GM19328 (cell line): ENCODE measurements around the gene CFAP73.
"Not testable (repeated sequence)": the region's sequence is repeated elsewhere in the genome, so short reads cannot be mapped to it uniquely, and the experiment has no call there.

Source experiments
- ATAC-seq: cut with Tn5 transposase; IDR thresholded peaks from one replicate; pipeline ENCODE4 v1.9.1; 2021; ENCODE audit warnings: mild to moderate bottlenecking, moderate library complexity; ENCODE audit not compliant: unreplicated experiment

Gene CFAP73

DNA sequence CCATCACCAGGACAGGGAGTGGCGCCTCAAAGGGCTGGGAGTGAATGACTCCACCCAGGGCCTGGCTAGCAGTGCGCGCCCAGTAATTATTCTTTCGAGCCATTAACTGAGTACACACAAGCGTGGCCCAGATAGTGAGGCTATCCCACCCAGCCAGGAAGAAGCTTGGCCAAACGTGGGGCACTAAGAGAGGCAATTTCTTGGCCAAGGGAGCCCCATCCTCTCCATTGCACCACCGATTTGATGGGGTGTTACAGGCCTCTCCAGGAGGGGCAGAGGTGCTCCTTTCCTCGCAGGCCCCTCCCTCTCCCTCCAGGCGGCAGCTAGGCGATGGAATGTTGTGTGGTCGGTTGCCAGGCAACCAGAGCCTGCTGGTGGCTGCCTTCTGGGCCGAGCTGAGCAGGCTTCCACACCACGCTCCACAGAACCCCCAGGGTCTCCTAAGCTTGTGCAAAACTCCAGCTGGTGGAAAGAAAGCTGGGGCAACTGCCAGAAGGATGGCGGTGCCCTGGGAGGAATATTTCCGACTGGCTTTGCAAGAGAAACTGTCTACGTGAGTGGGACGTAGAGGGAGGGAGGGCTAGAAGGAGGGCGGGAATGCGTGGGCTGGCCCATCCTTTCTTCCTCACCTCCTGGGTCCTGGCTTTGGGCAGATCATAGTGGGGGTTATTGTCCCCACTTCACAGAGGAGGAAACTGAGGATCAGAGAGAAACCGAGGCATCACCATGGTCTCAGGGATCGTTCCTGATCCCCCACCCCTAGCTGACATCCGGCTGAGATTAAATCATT lies at the start of gene CFAP73:
TSS of gene CFAP73 (plus strand) at position 364 of the 790 bp plus-strand sequence. CDS start at position 498, 134 bp downstream.
- no peak for ATAC-seq

DNA sequence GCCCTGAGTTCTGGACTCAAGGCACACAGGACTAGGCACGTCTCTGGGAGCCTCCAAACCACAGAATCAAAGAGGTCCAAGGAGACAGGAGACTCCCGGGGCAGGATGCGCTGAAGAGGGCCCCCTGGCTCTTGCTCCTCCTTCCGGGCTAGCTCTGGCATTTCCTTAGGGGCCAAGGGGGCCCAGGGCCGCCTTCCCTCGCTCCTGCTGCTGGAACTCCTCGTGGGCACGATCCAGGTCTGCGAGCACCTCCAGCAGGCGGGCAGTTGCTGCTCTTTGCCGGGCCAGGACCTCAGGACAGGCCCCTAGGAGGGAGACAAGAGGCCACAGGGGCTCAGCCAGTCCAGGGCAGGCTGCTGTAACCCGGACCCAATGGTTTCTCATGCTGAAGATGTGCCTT lies 49.8 kb upstream of the CFAP73 start:
- ATAC-seq, result no peak

DNA sequence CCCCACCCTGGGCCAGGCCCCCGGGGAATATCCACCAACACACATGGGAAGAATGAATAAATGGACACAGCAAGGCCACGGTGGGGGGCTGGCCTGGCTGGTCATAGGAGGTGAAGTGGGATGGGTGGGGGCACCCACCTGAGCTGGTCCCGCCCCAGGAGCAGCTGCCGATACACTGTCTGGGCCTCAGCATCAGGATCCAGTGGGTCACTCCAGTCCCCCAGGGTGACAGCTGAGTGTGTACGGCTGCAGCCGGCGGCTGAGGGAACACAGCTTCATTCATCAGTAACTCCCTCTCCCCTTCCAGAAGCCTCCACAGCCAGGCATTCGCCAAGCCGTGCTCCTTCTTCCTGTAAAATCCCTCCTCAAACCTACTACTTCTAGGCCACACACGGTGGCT lies 47.8 kb upstream of the CFAP73 start:
- no peak for ATAC-seq

DNA sequence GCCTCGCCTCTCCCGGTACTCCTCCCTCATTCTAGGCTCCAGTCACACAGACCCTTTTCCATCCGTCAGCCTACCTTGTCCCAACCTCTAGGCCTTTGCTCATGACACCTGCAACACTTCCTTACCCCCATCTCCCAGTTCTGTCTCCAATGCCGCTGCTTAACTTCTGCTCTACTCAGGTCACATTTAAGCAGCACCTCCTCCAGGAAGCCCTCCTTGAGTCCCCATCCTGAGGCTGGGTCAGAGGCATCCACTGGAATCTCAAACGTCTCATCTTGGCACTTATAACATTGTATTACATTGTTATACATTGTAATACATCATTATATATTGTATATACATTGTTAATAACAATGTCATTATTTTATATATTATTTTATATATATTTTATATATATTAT lies 46.7 kb upstream of the CFAP73 start:
- ATAC-seq, result no peak

DNA sequence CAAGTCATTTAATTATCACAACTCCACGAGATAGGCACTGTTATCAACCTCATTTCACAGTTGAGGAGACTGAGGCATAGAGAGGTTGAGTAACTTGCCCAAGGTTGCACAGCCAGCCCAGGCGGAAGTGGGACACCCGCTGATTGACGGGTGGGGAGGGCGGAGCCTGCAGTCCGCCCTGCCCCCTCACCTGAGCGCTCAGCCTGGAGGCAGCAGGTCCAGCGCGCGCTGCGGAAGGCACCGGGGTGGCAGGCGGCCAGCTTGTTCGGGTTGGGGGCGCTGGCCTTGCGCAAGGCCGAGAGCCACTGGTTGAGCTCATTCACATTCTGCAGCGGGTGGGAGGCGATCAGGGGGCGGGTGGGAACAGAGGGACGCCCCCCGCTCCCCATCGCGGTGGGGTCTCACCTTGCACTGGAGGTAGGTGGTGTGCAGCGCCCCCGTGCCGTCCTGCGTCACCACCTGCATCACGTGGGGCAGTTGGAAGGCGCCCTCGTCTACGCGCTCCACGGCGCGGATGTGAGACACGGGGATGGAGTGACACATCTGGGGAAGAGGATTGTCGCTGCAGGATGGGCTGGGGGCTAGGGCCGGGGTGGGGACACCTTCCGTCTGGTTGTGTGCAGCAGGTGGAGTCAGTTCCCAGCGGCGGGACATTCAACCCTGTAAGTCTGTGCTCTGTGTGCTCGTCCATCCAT lies 45.6 kb upstream of the CFAP73 start:
- ATAC-seq, result no peak

DNA sequence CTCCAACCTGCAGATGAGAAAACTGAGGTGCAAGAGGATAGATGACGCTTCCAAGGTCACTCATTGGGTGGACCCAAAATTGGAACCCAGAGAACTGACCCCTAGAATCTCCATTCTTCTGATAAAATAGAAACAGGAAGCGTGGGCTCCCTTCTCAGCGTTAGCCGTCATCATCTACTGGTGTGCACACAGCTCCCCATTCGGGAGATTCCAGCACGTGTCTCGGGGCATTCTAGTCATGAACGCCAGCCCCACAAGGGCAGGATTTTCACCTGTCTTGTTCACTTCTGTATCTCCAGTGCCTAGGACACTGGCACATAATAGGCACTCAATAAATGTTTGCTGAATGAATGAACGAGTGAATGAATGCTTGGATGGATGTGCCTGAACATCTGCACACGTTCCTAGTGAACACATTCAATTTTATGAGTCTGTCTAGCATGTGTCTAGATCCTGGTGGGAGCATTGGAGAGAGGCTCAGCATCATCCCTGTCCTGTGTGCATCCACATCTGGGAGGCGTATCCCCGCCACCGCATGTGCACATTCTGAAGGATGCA lies 44.5 kb upstream of the CFAP73 start:
- no peak for ATAC-seq

DNA sequence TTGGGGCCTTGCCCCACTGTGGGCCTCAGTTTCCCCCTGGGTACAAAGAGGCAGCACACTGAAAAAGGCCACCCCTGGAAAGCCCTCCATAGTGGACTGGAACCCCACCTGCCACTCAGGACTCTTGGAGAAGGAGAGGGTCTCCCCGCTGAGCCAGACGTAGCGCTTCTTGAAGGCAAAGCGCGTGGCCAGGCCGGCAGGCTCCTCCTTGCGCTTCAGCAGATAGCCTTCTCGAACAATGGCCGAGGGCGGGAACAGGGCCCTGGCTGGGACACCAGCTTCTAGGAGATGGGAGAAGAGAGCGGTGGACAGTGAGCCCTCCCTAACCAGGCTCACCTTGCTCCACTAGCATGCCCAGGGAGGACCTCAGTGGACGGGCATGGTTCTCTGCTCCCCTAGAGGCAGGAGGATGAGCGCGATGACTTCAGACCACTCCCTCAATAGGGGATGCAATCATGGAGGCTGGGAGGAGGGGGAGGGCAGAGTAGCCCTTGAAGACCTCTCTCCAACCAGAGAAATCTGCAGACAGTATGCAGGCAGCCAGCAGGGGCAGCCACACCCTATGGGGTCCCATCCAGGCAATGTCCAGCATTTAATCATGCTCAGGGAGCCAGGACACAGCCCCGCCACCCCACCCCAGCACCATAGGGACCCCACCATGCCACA lies 43.8 kb upstream of the CFAP73 start:
- ATAC-seq, result no peak

DNA sequence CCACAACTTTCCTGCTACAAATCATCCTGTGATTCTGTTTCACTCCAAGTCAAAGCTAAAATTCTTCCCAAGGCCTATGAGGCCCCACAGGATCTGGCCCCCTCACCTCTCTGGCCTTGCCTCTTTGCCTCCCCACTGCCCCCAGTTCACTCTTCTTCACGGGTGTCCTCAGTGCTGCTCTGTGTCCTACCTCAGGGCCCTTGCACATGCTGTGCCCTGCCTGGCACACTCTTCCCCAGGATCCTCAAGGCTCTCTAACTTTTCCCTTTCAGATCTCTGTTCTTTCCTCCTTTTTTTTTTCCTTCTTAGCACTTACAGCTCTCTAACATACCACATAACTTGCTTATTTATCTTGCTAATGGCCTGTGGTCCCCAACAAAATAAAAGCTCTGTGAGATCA lies 43.2 kb upstream of the CFAP73 start:
- no peak for ATAC-seq

DNA sequence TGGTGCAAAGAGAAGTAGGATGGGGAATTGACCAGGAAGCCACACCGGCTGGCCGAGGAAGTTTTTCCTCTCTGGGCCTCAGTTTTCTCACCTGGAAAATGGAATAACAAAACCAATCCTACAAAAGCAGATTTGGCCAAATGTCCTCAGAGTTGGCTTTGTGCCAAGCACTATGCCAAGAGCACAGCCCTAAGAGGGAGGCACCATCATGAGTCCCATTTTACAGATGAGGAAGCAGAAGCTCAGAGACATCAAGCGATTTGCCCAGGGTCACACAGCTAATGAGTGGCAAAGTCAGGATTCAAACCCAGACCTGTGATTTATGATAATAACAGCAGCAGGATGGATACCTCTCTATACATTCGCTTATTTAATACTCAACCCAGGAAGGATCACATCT lies 41.2 kb upstream of the CFAP73 start:
- no peak for ATAC-seq

DNA sequence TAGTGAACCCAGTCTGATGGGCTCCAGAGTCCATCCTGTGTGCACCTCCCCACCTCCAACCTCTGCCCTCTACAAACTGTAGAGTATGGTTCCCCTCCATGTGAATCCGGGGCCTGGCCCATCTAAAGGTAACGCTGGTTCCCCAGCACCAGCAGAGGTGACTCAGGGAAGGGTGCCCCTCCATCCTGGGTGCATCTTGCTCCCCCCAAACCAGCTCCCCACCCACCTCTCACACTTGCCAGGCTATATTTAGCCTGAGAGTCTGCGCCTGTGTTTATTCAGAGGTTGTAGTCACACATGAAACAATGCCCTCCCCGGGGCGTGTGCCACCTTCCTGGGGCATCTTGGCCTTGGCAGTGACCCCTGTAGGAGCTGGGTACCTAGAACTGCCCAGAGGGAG lies 40.2 kb upstream of the CFAP73 start:
- ATAC-seq, result no peak

DNA sequence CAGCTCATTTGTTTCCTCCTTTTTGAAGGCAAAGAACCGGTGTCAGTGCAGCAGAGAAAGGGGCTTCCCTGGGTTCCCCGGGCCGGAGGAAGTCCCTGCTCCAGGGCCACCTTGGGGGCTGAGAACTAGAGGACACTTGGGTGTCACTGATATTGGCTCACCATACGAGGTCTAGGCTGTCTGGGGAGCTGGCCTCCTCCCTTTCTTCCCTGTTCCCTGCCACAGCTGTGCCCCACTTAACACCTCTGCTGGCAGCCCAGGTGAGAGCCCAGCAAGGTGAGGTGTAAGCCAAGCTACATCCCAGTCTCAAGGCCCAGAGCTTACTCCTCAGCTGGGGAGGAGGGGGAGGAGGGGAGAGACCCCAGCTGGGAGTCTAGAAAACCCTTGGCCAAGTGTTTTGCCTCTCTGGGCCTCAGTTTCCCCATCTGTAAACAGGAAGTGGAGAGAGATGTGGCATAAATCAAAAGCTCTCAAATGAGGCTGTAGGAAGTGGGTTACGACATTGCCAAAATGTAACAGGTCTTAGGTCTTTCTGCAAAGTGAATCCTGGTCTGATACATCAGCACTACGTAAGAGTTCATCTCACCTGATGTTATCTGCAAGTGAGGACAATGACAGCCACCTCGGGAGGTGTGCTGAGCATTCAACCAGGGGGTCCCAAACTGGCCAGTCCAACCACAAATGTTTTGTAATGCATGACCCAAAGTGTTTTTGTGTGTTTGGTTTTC lies 39.5 kb upstream of the CFAP73 start:
- no peak for ATAC-seq

DNA sequence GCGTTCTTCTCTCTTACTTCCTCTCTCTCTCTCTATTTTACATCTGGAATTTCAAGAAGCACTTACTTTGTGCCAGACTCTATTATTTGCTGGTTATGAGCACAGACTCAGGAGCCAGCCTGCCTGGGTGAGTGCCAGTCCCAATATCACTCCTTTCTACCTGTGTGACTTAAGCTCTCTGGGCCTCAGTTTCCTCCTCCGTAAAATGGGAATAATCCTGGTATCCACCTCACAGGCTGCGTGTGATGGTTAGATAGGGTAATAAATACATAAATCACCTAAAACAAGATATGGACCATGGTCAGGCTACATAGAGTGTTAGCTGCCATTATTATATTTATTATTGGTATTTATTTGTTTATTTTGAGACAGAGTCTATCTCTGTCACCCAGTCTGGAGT lies 38.3 kb upstream of the CFAP73 start:
- no peak for ATAC-seq

DNA sequence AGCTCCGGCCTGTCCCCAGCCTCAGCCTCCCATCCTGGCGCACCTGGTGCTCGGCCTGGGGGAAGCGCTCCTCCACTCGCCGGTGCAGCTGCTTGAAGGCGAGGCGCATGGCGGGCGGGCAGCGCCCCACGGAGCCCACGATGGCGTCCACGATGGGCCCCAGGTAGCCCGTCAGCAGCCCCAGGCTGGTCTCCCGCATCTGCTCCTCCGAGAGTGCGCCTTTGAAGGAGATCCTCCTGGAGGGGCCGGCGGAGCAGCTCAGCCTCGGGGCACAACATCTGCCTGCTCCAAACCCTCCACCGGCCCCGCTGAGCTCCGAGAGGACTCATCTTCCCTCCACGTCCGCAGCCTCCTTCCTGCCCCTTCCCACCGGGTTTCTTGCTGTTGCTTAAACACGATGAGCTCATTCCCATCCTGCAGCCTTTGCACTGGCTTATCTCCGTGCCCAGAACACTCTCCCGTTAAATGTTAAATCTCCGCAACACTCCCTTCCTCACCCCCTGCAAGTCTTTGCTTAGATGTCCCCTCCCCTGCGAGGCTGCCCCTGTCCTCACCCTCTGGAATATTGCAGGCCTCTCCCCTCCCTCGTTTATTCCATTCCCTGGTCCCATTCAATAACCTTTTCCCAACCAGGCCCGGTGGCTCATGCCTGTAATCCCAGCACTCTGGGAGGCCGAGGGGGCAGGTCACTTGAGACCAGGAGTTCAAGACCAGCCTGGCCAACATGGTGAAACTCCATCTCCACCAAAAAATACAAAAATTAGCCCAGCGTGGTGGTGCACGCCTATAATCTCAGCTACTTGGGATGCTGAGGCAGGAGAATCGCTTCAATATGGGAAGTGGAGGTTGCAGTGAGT lies 37.3 kb upstream of the CFAP73 start:
- no peak for ATAC-seq

DNA sequence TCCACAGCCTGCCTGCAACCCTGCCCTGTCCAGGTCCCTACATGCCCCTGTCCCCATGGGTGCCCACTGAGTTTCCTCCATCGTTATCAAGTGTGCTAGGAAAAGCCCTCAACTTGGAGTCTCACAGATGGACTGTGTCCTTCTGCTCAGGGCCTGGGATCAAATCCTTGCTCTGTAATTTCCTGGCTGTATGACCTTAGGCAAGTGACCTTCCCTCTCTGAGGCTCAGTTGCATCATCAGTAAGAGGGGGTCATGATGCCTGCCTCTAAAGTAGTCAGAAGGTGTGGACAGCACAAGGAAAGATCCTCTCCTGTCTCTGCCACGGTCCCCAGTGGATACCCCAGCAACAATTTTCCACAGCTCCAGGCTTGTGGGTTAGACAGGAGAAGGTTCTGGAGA lies 36.1 kb upstream of the CFAP73 start:
- no peak for ATAC-seq

DNA sequence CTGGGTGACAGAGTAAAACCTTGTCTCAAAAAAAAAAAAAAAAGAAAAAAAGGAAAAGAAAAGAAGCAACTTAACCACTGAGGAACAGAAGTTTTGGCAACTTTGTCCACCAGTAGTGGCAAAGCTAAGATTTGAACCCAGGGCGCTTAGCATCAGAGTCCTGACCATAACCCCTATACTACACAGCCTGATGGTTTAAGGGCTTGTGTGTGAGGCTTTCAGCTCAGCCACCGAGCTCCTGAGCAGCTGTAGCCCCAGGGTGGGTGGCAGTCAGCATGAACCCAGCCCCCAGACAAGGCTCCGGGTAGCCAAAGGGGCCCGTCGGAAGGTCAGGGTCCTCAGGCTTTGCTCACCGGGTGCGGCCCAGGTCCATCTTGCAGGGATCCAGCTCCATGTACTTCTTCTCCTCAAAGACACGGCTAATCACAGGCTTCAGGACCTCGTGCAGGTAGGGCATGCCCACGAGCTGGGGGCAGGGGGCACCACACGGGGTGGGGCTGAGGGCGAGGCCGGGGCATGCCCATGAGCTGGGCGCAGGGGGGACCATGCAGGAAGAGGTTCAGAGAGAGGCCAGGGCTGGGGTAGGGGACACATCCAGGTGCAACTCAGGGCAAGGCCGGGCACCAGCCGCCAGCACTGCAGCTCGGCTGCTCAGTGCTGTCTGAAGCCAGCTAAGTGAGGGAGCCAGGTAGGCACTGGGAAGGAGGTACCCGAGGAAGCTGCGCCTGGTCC lies 34.9 kb upstream of the CFAP73 start:
- ATAC-seq, result no peak

DNA sequence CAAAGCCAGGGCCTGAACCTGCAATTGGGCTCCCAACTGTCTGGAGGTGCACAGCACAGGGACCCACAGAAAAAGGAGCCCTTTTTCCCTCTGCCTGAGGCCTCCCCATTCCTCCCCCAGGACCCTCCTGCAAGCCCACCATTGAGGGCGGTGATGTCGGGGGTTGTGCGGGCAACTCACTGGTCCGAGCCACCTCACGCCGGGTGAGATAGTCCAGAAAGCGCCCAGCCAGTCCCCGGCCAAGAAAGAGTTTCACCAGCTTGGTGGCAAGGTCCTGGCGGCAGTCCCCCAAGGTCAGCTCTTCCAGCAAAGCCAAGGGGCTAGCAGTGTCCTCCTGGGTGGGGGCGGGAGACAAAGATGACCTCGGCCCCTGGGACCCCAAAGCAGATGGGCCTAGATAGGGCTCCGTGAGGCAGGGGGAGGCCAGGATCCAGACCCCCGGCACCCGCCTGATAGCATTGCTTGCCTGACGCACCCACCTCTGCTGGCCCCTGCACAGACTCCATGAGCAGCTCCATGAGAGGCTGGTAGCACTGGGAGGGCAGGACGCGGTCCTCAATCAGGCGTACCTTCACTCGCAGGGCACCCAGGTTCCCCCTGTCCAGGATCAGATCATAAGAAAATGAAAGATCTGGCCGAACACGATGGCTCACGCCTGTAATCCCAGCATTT lies 33.9 kb upstream of the CFAP73 start:
- no peak for ATAC-seq

DNA sequence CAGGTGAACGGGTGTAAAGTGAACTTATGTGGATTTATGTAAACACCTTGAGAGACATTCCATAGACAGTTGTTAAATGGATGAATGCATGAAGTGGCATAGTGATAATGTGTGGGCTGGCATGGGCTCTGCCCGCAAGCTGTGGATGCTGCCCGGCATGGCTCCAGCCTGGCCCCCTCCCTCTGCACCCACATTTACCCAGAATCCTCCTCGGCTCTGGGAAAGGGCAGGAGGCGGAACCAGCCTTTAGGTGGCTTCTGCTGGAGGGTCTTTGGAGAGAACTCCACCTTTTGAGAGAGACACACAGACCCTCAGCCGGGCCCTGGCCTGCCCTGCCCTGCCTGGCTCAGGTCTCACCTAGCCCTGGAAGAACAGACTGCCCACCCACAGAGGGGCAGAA lies 32.6 kb upstream of the CFAP73 start:
- no peak for ATAC-seq

DNA sequence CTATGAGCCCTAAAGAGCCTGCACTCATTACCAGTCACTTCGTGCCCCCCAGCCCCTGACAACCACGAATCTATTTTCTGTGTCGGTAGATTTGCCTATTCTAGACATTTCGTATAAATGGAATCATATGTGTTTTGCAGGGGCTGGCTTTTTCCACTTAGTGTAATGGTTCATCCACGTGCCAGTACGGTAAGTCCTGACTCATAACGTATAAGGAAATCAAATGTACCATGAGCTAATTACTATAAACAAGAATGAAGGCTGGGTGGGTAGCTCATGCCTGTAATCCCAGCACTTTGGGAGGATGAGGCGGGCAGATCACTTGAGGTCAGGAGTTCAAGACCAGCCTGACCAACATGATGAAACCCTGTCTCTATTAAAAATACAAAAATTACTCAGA lies 31.8 kb upstream of the CFAP73 start:
- not testable (repeated sequence) for ATAC-seq

DNA sequence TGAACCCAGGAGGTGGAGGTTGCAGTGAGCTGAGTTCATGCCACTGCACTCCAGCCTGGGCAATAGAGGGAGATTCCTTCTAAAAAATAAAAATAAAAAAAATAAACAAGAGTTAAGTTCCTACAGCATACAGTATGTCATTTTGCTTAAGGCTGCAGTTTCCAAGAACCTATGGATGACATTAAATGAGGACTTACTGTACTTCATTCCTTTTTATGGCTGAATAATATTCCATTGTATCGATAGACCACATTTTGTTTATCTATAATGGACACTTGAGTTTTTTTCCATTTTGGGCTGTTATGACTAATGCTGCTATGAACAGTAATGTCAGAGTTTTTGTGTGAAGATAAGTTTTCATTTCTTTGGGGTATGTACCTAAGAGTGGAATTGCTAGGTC lies 31.4 kb upstream of the CFAP73 start:
- no peak for ATAC-seq
